ENCODE results near the gene ZNF138.

Gene ZNF138

DNA sequence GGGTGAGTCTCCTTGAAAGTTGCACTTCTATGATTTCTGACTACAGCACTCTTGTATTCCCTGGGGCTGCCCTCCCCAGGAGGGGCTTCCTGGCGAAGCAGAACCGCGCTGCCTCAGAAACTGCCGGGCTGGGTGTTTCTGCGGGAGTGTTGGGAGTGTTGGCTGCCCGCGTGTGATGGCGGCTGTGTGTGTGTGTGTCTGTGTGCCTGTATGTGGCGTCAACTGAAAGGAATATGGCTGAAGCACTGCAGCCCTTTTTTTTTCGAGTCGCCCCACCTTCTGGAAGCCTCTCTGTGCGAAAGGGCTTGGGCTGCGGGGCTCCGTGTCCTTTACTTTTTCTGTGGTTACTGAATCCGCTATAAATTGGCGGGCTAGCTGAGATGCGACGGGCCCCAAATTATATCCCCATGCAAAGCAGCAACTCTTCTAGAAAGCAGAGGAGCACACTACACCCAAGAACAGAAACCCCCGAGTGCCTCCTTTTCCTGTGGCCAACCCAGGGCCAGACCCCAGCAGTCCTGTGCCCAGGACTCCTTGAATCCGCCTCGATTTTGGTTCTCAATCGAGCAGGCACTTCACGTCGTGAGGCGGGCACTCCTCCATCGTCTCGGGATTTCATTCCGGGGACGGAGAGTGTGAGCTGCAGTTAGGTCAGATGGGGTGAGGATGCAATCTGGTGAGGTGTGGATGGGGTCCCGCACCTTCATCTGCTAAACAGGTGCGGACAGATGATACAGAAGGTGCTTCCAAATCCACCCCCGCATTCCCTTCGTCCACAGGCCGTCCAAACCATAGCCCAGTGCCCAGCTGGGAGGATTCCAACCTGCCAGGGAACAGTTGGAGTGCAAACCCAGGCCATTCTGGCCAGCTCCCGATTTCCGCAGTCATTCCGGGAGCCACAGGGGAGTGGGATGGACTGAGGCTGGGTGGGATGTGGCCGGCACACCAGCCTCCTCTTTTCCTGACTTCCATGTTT, 86.4 kb downstream of the ZNF138 start:
- Histone ChIP-seq H3K27ac (replicated peaks) (no peak overlapping the region), H3K27me3 (ENCODE audit: insufficient read depth, poor library complexity, severe bottlenecking) (peaks cover 9% of the 10 kb centered on the region), H3K4me3 (replicated peaks; ENCODE audit: insufficient read depth, low read length) (no peak overlapping the region)
- no peak for DNase-seq (ENCODE audit: low read depth in 1 of 2, low spot score in 1 of 2)
- TF ChIP-seq, protein P1, sequence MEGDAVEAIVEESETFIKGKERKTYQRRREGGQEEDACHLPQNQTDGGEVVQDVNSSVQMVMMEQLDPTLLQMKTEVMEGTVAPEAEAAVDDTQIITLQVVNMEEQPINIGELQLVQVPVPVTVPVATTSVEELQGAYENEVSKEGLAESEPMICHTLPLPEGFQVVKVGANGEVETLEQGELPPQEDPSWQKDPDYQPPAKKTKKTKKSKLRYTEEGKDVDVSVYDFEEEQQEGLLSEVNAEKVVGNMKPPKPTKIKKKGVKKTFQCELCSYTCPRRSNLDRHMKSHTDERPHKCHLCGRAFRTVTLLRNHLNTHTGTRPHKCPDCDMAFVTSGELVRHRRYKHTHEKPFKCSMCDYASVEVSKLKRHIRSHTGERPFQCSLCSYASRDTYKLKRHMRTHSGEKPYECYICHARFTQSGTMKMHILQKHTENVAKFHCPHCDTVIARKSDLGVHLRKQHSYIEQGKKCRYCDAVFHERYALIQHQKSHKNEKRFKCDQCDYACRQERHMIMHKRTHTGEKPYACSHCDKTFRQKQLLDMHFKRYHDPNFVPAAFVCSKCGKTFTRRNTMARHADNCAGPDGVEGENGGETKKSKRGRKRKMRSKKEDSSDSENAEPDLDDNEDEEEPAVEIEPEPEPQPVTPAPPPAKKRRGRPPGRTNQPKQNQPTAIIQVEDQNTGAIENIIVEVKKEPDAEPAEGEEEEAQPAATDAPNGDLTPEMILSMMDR (IDR thresholded peaks at IDR 0.05; ENCODE audit: insufficient read depth, low read length): no peak
- TF ChIP-seq POLR2AphosphoS5 (IDR thresholded peaks at IDR 0.05; ENCODE audit: low read depth) (no peak), GABPA (IDR thresholded peaks at IDR 0.05; ENCODE audit: low read depth) (no peak), SPI1 (IDR thresholded peaks at IDR 0.05; ENCODE audit: borderline replicate concordance, low read depth) (no peak)
- TF ChIP-seq, protein P2, sequence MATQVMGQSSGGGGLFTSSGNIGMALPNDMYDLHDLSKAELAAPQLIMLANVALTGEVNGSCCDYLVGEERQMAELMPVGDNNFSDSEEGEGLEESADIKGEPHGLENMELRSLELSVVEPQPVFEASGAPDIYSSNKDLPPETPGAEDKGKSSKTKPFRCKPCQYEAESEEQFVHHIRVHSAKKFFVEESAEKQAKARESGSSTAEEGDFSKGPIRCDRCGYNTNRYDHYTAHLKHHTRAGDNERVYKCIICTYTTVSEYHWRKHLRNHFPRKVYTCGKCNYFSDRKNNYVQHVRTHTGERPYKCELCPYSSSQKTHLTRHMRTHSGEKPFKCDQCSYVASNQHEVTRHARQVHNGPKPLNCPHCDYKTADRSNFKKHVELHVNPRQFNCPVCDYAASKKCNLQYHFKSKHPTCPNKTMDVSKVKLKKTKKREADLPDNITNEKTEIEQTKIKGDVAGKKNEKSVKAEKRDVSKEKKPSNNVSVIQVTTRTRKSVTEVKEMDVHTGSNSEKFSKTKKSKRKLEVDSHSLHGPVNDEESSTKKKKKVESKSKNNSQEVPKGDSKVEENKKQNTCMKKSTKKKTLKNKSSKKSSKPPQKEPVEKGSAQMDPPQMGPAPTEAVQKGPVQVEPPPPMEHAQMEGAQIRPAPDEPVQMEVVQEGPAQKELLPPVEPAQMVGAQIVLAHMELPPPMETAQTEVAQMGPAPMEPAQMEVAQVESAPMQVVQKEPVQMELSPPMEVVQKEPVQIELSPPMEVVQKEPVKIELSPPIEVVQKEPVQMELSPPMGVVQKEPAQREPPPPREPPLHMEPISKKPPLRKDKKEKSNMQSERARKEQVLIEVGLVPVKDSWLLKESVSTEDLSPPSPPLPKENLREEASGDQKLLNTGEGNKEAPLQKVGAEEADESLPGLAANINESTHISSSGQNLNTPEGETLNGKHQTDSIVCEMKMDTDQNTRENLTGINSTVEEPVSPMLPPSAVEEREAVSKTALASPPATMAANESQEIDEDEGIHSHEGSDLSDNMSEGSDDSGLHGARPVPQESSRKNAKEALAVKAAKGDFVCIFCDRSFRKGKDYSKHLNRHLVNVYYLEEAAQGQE (IDR thresholded peaks at IDR 0.05; ENCODE audit: insufficient replicate concordance, low read depth): no peak

DNA sequence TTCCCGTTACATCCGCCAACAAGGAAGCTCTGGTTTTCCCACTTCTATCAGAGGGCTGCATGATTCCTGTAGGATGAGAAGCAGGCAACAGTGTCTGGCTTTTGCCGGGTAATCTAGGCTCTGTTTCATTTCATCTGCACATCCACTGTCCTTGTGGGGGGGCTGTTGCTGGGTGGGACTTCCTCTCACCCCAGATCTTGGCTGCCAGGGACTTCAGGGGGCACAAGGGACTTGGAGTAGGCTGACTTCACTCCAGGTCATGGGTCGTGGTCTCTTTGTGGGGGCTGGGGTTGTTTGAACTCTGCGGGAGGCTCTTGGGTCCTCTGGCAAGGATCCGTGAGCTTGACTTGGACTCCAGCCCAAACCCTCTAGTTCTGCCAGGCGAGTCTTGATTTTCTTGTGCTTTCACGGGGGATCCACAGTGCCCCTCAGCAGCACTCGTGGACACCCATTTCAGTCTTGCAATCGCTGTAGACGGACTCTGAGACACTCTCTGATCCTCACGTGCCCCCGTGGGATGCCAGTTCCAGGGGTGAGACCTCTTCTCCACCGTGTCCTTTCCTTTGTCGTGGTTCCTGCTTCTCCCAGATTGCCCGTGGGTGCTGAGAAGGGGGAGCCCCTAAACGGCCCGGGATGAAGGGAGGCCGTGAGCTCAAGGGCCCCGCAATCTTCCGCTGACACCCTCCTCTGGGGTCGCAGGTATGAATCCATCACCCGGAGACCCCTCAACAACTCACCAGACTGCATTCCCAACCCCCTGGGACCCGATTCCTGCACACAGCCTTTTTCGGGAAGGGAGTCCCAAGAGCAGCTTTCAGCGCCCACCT, 87.4 kb downstream of the ZNF138 start:
- DNase-seq (ENCODE audit: low read depth in 1 of 2, low spot score in 1 of 2): no peak
- H3K4me3 ChIP-seq (replicated peaks; ENCODE audit: insufficient read depth, low read length): no peak overlapping the region
- peaks cover 9% of the 10 kb centered on the region for H3K27me3 ChIP-seq (ENCODE audit: insufficient read depth, poor library complexity, severe bottlenecking)
- TF ChIP-seq POLR2AphosphoS5 (IDR thresholded peaks at IDR 0.05; ENCODE audit: low read depth) (no peak), SPI1 (IDR thresholded peaks at IDR 0.05; ENCODE audit: borderline replicate concordance, low read depth) (no peak), GABPA (IDR thresholded peaks at IDR 0.05; ENCODE audit: low read depth) (no peak)
- TF ChIP-seq, protein P2 (IDR thresholded peaks at IDR 0.05; ENCODE audit: insufficient replicate concordance, low read depth): no peak
- TF ChIP-seq, protein P1 (IDR thresholded peaks at IDR 0.05; ENCODE audit: insufficient read depth, low read length): no peak
- no peak overlapping the region for H3K27ac ChIP-seq (replicated peaks)

DNA sequence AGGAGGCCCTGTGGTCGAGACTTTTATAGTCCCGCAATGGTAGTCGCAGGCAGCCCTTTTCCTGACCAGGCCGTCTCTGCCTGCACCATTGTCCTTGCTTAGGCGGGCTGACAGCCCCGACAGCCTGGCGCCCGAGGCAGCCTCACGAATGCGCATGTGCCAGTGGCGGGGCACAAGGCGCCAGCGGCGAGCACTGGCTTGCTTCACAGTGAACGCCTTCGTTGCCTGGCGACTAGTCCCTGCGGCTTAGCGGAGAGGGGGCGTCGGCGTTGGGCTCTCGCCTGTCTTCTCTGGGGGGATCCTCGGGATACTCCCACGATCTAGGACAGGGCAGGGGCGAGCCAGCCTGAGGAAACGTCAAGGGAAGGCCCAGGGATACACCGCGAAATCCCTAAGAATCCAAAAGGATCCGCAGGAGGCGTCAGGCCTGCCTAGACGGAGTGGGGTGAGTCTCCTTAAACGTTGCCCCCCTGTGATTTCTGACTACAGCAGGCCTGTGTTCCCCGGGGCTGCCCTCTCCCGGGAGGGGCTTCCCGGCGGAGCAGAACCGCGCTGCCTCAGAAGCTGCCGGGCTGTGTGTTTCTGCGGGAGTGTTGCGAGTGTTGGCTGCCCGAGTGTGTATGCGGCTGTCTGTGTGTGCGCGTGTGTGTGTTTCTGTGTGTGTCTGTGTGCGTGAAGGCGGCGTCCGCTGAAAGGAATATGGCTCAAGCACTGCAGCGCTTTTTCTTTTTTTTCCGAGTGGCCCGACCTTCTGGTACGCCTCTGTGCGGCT, 88.3 kb downstream of the ZNF138 start:
- TF ChIP-seq SPI1 (IDR thresholded peaks at IDR 0.05; ENCODE audit: borderline replicate concordance, low read depth) (no peak), POLR2AphosphoS5 (IDR thresholded peaks at IDR 0.05; ENCODE audit: low read depth) (no peak), GABPA (IDR thresholded peaks at IDR 0.05; ENCODE audit: low read depth) (no peak)
- TF ChIP-seq, protein P2 (IDR thresholded peaks at IDR 0.05; ENCODE audit: insufficient replicate concordance, low read depth): no peak
- TF ChIP-seq, protein P1 (IDR thresholded peaks at IDR 0.05; ENCODE audit: insufficient read depth, low read length): no peak
- Histone ChIP-seq H3K27me3 (ENCODE audit: insufficient read depth, poor library complexity, severe bottlenecking) (peaks cover 9% of the 10 kb centered on the region), H3K27ac (replicated peaks) (no peak overlapping the region), H3K4me3 (replicated peaks; ENCODE audit: insufficient read depth, low read length) (no peak overlapping the region)
- no peak for DNase-seq (ENCODE audit: low read depth in 1 of 2, low spot score in 1 of 2)

Measured in HL-60 (cell line).